ENCODE data around the gene NACA. TPM values are rescaled to one million over a fixed set of nuclear protein-coding genes. Genes with fewer than 3 reads are reported as not detected.
"Not testable (repeated sequence)": the region's sequence is repeated elsewhere in the genome, so short reads cannot be mapped to it uniquely, and the experiment has no call there.

NACA gene
- total RNA-seq, 2 donors from 2014 or later, result 912 to 1,347 TPM

GRCh38 chr12:56758728-56759262, 33.7 kb upstream of the NACA start:
- Histone ChIP-seq H3K27ac (peak overlapping the region; percentile 54 to 85), H3K27me3 (replicated peaks; ENCODE audit: insufficient read depth) (no peaks in the 10 kb centered on the region), H3K9me3 (no peaks in the 10 kb centered on the region), H3K36me3 (no peaks in the 10 kb centered on the region), H3K4me1 (replicated peaks) (no peaks in the 10 kb centered on the region), H3K4me3 (no peak overlapping the region)
- 83% methylated on average over 3 of the region's 3 CpGs for WGBS
- DNase-seq (ENCODE audit: low spot score), result no peak
- intact Hi-C loops (cut with DNase I), result loop anchor here (10.0 kb wide), 1 partner anchor 306 kb away; no protein-coding TSS in a partner anchor
- TF ChIP-seq POLR2AphosphoS5 (IDR thresholded peaks at IDR 0.05), result no peak
- no peak for TF ChIP-seq POLR2A (IDR thresholded peaks at IDR 0.05)
- TF ChIP-seq CTCF (IDR thresholded peaks at IDR 0.05), result no peak

GRCh38 chr12:56757971-56758370, 32.9 kb upstream of the NACA start:
- not testable (repeated sequence) for H3K4me1 ChIP-seq (replicated peaks); H3K36me3 ChIP-seq; DNase-seq (ENCODE audit: low spot score); H3K9me3 ChIP-seq; H3K4me3 ChIP-seq; H3K27me3 ChIP-seq (replicated peaks; ENCODE audit: insufficient read depth)
- WGBS, result 100% methylated on average over 1 of the region's 1 CpG
- H3K27ac ChIP-seq, result peak overlapping the region; percentile 54 to 85
- intact Hi-C loops (cut with DNase I), result loop anchor here (10.0 kb wide), 1 partner anchor 307 kb away; no protein-coding TSS in a partner anchor

- intact Hi-C loops (cut with DNase I), result loop anchor here (10.0 kb wide), 1 partner anchor 311 kb away; no protein-coding TSS in a partner anchor
- Histone ChIP-seq H3K27ac (no peak overlapping the region), H3K36me3 (no peaks in the 10 kb centered on the region), H3K4me1 (replicated peaks) (peaks cover 5% of the 10 kb centered on the region), H3K4me3 (no peak overlapping the region), H3K9me3 (no peaks in the 10 kb centered on the region), H3K27me3 (replicated peaks; ENCODE audit: insufficient read depth) (no peaks in the 10 kb centered on the region)
- DNase-seq (ENCODE audit: low spot score), result no peak
- TF ChIP-seq POLR2AphosphoS5 (IDR thresholded peaks at IDR 0.05), result no peak
- TF ChIP-seq CTCF (IDR thresholded peaks at IDR 0.05), result no peak
- no peak for TF ChIP-seq POLR2A (IDR thresholded peaks at IDR 0.05)
- 88% methylated on average over 1 of the region's 1 CpG for WGBS
Observed at GRCh38 chr12:56753566-56753965, 28.5 kb upstream of the NACA start.

GRCh38 chr12:56751712-56752598, 26.9 kb upstream of the NACA start, which contains the start of gene PRIM1:
TSS of gene PRIM1 (minus strand) at chr12:56752323. CDS start at chr12:56752298, 25 bp downstream.
- WGBS, result under 1% methylated on average over 64 of the region's 64 CpGs
- H3K4me1 ChIP-seq (replicated peaks), result peaks cover 5% of the 10 kb centered on the region
- no peaks in the 10 kb centered on the region for H3K36me3 ChIP-seq
- peak within 1 kb of the TSS; percentile 53 to 67 for H3K4me3 ChIP-seq
- intact Hi-C loops (cut with DNase I), result loop anchor here (10.0 kb wide), 1 partner anchor 313 kb away; no protein-coding TSS in a partner anchor
- DNase-seq (ENCODE audit: low spot score), result peak; percentile 71
- no peaks in the 10 kb centered on the region for H3K27me3 ChIP-seq (replicated peaks; ENCODE audit: insufficient read depth)
- peak within 1 kb of the TSS; percentile 75 to 81 for H3K27ac ChIP-seq
- no peaks in the 10 kb centered on the region for H3K9me3 ChIP-seq
- peak in 2 of 4 experiments; percentile 48 to 55 for TF ChIP-seq CTCF (IDR thresholded peaks at IDR 0.05)
- TF ChIP-seq POLR2AphosphoS5 (IDR thresholded peaks at IDR 0.05), result peak; percentile 76
- peak; percentile 48 for TF ChIP-seq POLR2A (IDR thresholded peaks at IDR 0.05)

GRCh38 chr12:56750596-56750995, 25.5 kb upstream of the NACA start:
- not testable (repeated sequence) for H3K36me3 ChIP-seq; H3K4me3 ChIP-seq; H3K27ac ChIP-seq; H3K9me3 ChIP-seq; DNase-seq (ENCODE audit: low spot score); H3K27me3 ChIP-seq (replicated peaks; ENCODE audit: insufficient read depth); H3K4me1 ChIP-seq (replicated peaks)
- intact Hi-C loops (cut with DNase I), result loop anchor here (10.0 kb wide), 1 partner anchor 314 kb away; no protein-coding TSS in a partner anchor
- WGBS, result 87% methylated on average over 13 of the region's 13 CpGs
